SJCRH30 (cell line): Measurements from ENCODE around the gene AVPI1. TPM values are rescaled to one million over a fixed set of nuclear protein-coding genes. Genes with fewer than 3 reads are reported as not detected.
"Not testable (repeated sequence)": the region's sequence is repeated elsewhere in the genome, so short reads cannot be mapped to it uniquely, and the experiment has no call there.

Source experiments
- DNase-seq, 2 experiments: peaks; one replicate each; pipeline ENCODE4 v3.0.0-alpha.2; 2015 to 2020
- H3K27ac ChIP-seq: fragments of 250-450 bp; sonication (Bioruptor Pico); 2 replicates; pipeline ENCODE4 v1.5.1; 2020; ENCODE audit warnings: mild to moderate bottlenecking, moderate library complexity
- H3K27me3 ChIP-seq: fragments of 250-450 bp; sonication (Bioruptor Pico); 2 replicates; pipeline ENCODE4 v1.5.1; 2020; ENCODE audit warnings: mild to moderate bottlenecking, moderate library complexity
- H3K36me3 ChIP-seq: fragments of 250-450 bp; sonication (Bioruptor Pico); 2 replicates; pipeline ENCODE4 v1.5.1; 2020; ENCODE audit warnings: mild to moderate bottlenecking, moderate library complexity
- H3K4me1 ChIP-seq: fragments of 250-450 bp; sonication (Bioruptor Pico); 2 replicates; pipeline ENCODE4 v1.5.1; 2020; ENCODE audit warnings: mild to moderate bottlenecking, moderate library complexity
- H3K4me3 ChIP-seq: fragments of 250-450 bp; sonication (Bioruptor Pico); 2 replicates; pipeline ENCODE4 v1.5.1; 2020; ENCODE audit warnings: mild to moderate bottlenecking, moderate library complexity
- H3K9me3 ChIP-seq: fragments of 250-450 bp; sonication (Bioruptor Pico); replicated peaks from 2 replicates; pipeline ENCODE4 v1.5.1; 2020; ENCODE audit warnings: mild to moderate bottlenecking, moderate library complexity
- total RNA-seq: library from RNA; depleted of rRNA; stranded (reverse); fragments of >200 nt; shearing (Covaris generic); gene quantifications from 2 replicates; pipeline ENCODE4 v1.2.3, GENCODE V29; 2014

Gene AVPI1
- total RNA-seq, 1 experiment from 2014 or later: 11.2 TPM

GRCh38 chr10:97703398-97704067 is 16.5 kb upstream of the AVPI1 start:
- Histone ChIP-seq H3K27ac (no peak overlapping the region), H3K4me3 (no peak overlapping the region), H3K27me3 (no peaks in the 10 kb centered on the region), H3K36me3 (no peaks in the 10 kb centered on the region), H3K9me3 (peaks cover 4% of the 10 kb centered on the region; the same call in 1 of the 2 replicates), H3K4me1 (no peaks in the 10 kb centered on the region)
- no peak for DNase-seq

GRCh38 chr10:97701438-97702069 is 14.5 kb upstream of the AVPI1 start:
- H3K27ac ChIP-seq: no peak overlapping the region
- no peak overlapping the region for H3K4me3 ChIP-seq
- H3K4me1 ChIP-seq: no peaks in the 10 kb centered on the region
- H3K27me3 ChIP-seq: no peaks in the 10 kb centered on the region
- no peaks in the 10 kb centered on the region for H3K36me3 ChIP-seq
- H3K9me3 ChIP-seq: peaks cover 4% of the 10 kb centered on the region; the same call in 1 of the 2 replicates
- DNase-seq: peak; percentile 65 to 88

GRCh38 chr10:97698072-97698655 is 11.1 kb upstream of the AVPI1 start:
- not testable (repeated sequence) for H3K36me3 ChIP-seq, H3K27me3 ChIP-seq, H3K27ac ChIP-seq, H3K9me3 ChIP-seq, DNase-seq, H3K4me3 ChIP-seq, H3K4me1 ChIP-seq

GRCh38 chr10:97690133-97690532 is 3.1 kb upstream of the AVPI1 start:
- H3K4me3 ChIP-seq: no peak overlapping the region
- H3K9me3 ChIP-seq: no peaks in the 10 kb centered on the region
- DNase-seq: no peak
- H3K27ac ChIP-seq: 0 out of 2 replicates have a peak overlapping the region, but pooled peaks have one; percentile 15
- H3K36me3 ChIP-seq: no peaks in the 10 kb centered on the region
- no peaks in the 10 kb centered on the region for H3K27me3 ChIP-seq
- H3K4me1 ChIP-seq: peaks cover 27% of the 10 kb centered on the region

GRCh38 chr10:97689559-97690020 is 2.5 kb upstream of the AVPI1 start:
- Histone ChIP-seq H3K27ac (0 out of 2 replicates have a peak overlapping the region, but pooled peaks have one; percentile 15), H3K36me3 (no peaks in the 10 kb centered on the region), H3K27me3 (no peaks in the 10 kb centered on the region), H3K9me3 (no peaks in the 10 kb centered on the region), H3K4me3 (no peak overlapping the region), H3K4me1 (peaks cover 33% of the 10 kb centered on the region)
- peak; percentile 56 to 67 for DNase-seq

- peak overlapping the region; percentile 68 for H3K27ac ChIP-seq
- peaks cover 41% of the 10 kb centered on the region for H3K4me1 ChIP-seq
- no peaks in the 10 kb centered on the region for H3K27me3 ChIP-seq
- no peaks in the 10 kb centered on the region for H3K36me3 ChIP-seq
- H3K4me3 ChIP-seq: peak overlapping the region; percentile 80
- DNase-seq: peak in 1 of 2 experiments; percentile 41
- H3K9me3 ChIP-seq: no peaks in the 10 kb centered on the region
Measured at GRCh38 chr10:97687785-97688781, 1.0 kb upstream of the AVPI1 start.

- Histone ChIP-seq H3K27me3 (no peaks in the 10 kb centered on the region), H3K4me3 (peak overlapping the region; percentile 80), H3K4me1 (peaks cover 41% of the 10 kb centered on the region), H3K9me3 (no peaks in the 10 kb centered on the region), H3K27ac (peak overlapping the region; percentile 34; the same call in 1 of the 2 replicates), H3K36me3 (no peaks in the 10 kb centered on the region)
- DNase-seq: no peak
Measured at GRCh38 chr10:97686301-97686961, 610 bp downstream of the AVPI1 start.

- Histone ChIP-seq H3K4me1 (peaks cover 41% of the 10 kb centered on the region), H3K27me3 (no peaks in the 10 kb centered on the region), H3K9me3 (no peaks in the 10 kb centered on the region), H3K4me3 (peak overlapping the region; percentile 80), H3K36me3 (no peaks in the 10 kb centered on the region), H3K27ac (peak overlapping the region; percentile 15; the same call in 1 of the 2 replicates)
- DNase-seq: peak; percentile 96 to 97
Measured at GRCh38 chr10:97685395-97685958, 1.6 kb downstream of the AVPI1 start.

GRCh38 chr10:97684866-97685394 is 2.1 kb downstream of the AVPI1 start:
- no peaks in the 10 kb centered on the region for H3K9me3 ChIP-seq
- H3K36me3 ChIP-seq: no peaks in the 10 kb centered on the region
- no peaks in the 10 kb centered on the region for H3K27me3 ChIP-seq
- DNase-seq: no peak
- peaks cover 40% of the 10 kb centered on the region for H3K4me1 ChIP-seq
- H3K27ac ChIP-seq: peak overlapping the region; percentile 1; the same call in 1 of the 2 replicates
- no peak overlapping the region; the same call in 1 of the 2 replicates for H3K4me3 ChIP-seq

- H3K9me3 ChIP-seq, H3K36me3 ChIP-seq, H3K27ac ChIP-seq, H3K27me3 ChIP-seq, DNase-seq, H3K4me3 ChIP-seq: not testable (repeated sequence)
- peaks cover 34% of the 10 kb centered on the region for H3K4me1 ChIP-seq
Measured at GRCh38 chr10:97684368-97684713, 2.7 kb downstream of the AVPI1 start.

- H3K36me3 ChIP-seq: no peaks in the 10 kb centered on the region
- H3K27ac ChIP-seq: no peak overlapping the region
- H3K4me3 ChIP-seq: no peak overlapping the region
- peaks cover 32% of the 10 kb centered on the region for H3K4me1 ChIP-seq
- H3K9me3 ChIP-seq: no peaks in the 10 kb centered on the region
- H3K27me3 ChIP-seq: no peaks in the 10 kb centered on the region
- DNase-seq: peak; percentile 79 to 86
Measured at GRCh38 chr10:97683556-97684367, 3.3 kb downstream of the AVPI1 start.

GRCh38 chr10:97682042-97682441 is 5.0 kb downstream of the AVPI1 start:
- no peak overlapping the region for H3K4me3 ChIP-seq
- H3K27me3 ChIP-seq: no peaks in the 10 kb centered on the region
- no peaks in the 10 kb centered on the region for H3K9me3 ChIP-seq
- no peak for DNase-seq
- peaks cover 22% of the 10 kb centered on the region for H3K4me1 ChIP-seq
- H3K36me3 ChIP-seq: peaks cover 5% of the 10 kb centered on the region; the same call in 1 of the 2 replicates
- no peak overlapping the region for H3K27ac ChIP-seq

- DNase-seq: no peak
- Histone ChIP-seq H3K27ac (no peak overlapping the region), H3K36me3 (peaks cover 17% of the 10 kb centered on the region), H3K9me3 (no peaks in the 10 kb centered on the region), H3K4me1 (peaks cover 9% of the 10 kb centered on the region; the same call in 1 of the 2 replicates), H3K27me3 (no peaks in the 10 kb centered on the region), H3K4me3 (no peak overlapping the region)
Measured at GRCh38 chr10:97679594-97679993, 7.4 kb downstream of the AVPI1 start.
